ENCODE results near the gene CIBAR2. TPM values are rescaled to one million over a fixed set of nuclear protein-coding genes. Genes with fewer than 3 reads are reported as not detected.

CIBAR2 gene
- total RNA-seq, 2 experiments from 2014 or later: not detected

DNA sequence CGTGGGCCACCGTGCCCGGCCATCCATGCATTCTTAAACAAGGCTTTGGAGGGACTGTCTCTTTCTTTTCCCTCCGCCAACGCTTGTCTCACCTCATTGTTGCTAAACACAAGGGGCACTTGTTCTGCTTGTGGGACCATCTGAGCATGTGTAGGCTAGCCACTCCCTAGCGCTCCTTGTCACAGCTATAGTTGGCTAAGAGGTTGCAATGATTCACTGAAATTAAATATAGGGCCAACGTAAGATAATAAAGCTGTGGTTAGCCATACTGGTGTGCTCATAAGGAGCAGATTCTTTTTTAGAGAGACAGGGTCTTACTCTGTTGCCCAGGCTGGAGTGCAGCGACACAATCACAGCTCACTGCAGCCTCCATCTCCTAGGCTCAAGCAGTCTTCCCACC, 43.5 kb downstream of the CIBAR2 start:
- Mint-ChIP-seq H3K9me3 (no peaks in the 10 kb centered on the region), H3K27me3 (no peaks in the 10 kb centered on the region), H3K36me3 (ENCODE audit: low read depth) (peaks cover 4% of the 10 kb centered on the region), H3K4me3 (no peak overlapping the region), H3K27ac (no peak overlapping the region), H3K4me1 (ENCODE audit: low read depth) (no peaks in the 10 kb centered on the region)
- TF ChIP-seq CTCF (IDR thresholded peaks at IDR 0.05): no peak
- ChIA-PET POLR2A (no interaction called here), CTCF (interaction anchor here (0.7 to 1.1 kb wide), 3 partner anchors 11 to 46 kb away, joined by 3 to 4 read pairs (median 3); no protein-coding TSS in a partner anchor)
- intact Hi-C loops (cut with micrococcal nuclease): no loop called here
- no peak for DNase-seq
- ATAC-seq: no peak

DNA sequence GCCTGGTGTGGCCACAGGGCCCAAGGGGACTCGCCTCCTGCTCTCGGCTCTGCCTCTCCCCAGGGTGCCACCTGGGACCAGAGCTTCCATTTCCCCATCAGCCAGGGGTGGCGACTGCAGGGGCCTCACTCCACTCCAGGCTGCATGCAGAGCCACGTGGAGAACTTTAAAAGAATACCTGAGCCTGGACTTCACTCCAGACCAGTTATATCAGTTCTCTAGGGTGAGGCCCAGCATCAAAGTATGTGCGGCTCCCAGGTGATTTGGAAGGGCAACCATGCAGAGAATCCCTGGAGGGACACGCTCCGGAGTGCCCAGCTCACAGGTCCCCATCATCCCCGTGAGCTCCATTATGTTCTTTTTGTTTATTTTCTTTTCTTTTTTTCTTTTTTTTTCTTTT, 44.8 kb downstream of the CIBAR2 start:
- no peaks in the 10 kb centered on the region for H3K27me3 Mint-ChIP-seq
- peaks cover 4% of the 10 kb centered on the region for H3K36me3 Mint-ChIP-seq (ENCODE audit: low read depth)
- H3K4me3 Mint-ChIP-seq: no peak overlapping the region
- POLR2A ChIA-PET: interaction anchor here (0.9 kb wide), 1 partner anchor 40 kb away, joined by 3 read pairs; the partner anchor contains the start of gene KIAA0513
- no peaks in the 10 kb centered on the region for H3K9me3 Mint-ChIP-seq
- CTCF ChIA-PET: interaction anchor here (1.1 kb wide), 1 partner anchor 47 kb away, joined by 3 read pairs; no protein-coding TSS in a partner anchor
- intact Hi-C loops (cut with micrococcal nuclease): no loop called here
- DNase-seq (no peak), ATAC-seq (no peak)
- H3K4me1 Mint-ChIP-seq (ENCODE audit: low read depth): peaks cover 6% of the 10 kb centered on the region
- no peak for TF ChIP-seq CTCF (IDR thresholded peaks at IDR 0.05)
- no peak overlapping the region for H3K27ac Mint-ChIP-seq

DNA sequence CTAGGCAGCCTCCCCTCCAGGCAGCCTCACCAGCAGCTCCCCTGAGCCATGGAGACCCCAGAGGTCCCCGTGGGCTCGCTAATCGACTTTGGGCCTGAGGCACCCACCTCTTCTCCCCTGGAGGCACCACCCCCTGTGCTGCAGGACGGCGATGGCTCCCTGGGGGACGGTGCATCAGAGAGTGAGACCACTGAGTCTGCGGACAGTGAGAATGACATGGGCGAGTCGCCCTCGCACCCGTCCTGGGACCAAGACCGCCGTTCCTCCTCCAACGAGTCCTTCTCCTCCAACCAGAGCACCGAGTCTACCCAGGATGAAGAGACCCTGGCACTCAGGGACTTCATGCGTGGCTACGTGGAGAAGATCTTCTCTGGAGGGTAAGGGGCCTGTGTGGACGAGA, 45.2 kb downstream of the CIBAR2 start:
- ChIA-PET POLR2A (no interaction called here), CTCF (interaction anchor here (1.1 kb wide), 1 partner anchor 48 kb away, joined by 3 read pairs; no protein-coding TSS in a partner anchor)
- H3K27ac Mint-ChIP-seq: no peak overlapping the region

GRCh38 chr16:85066346-85066885, 45.9 kb downstream of the CIBAR2 start:
- CTCF ChIA-PET: no interaction called here
- Mint-ChIP-seq H3K36me3 (ENCODE audit: low read depth) (peaks cover 4% of the 10 kb centered on the region), H3K27ac (no peak overlapping the region), H3K4me1 (ENCODE audit: low read depth) (peaks cover 16% of the 10 kb centered on the region), H3K27me3 (no peaks in the 10 kb centered on the region), H3K4me3 (no peak overlapping the region), H3K9me3 (no peaks in the 10 kb centered on the region)
- DNase-seq (no peak), ATAC-seq (no peak)
- no peak for TF ChIP-seq CTCF (IDR thresholded peaks at IDR 0.05)
- intact Hi-C loops (cut with micrococcal nuclease): no loop called here
- POLR2A ChIA-PET: no interaction called here

More for the DNA sequence above, 45.2 kb downstream of the CIBAR2 start:
- intact Hi-C loops (cut with micrococcal nuclease): no loop called here
- no peak for DNase-seq
- ATAC-seq: no peak
- no peaks in the 10 kb centered on the region for H3K9me3 Mint-ChIP-seq
- peaks cover 4% of the 10 kb centered on the region for H3K36me3 Mint-ChIP-seq (ENCODE audit: low read depth)
- H3K4me1 Mint-ChIP-seq (ENCODE audit: low read depth): peaks cover 10% of the 10 kb centered on the region
- H3K4me3 Mint-ChIP-seq: no peak overlapping the region
- no peak for TF ChIP-seq CTCF (IDR thresholded peaks at IDR 0.05)
- H3K27me3 Mint-ChIP-seq: no peaks in the 10 kb centered on the region

- no peaks in the 10 kb centered on the region for H3K9me3 Mint-ChIP-seq
- ATAC-seq (no peak), DNase-seq (no peak)
- peaks cover 19% of the 10 kb centered on the region for H3K4me1 Mint-ChIP-seq (ENCODE audit: low read depth)
- H3K27ac Mint-ChIP-seq: no peak overlapping the region
- TF ChIP-seq CTCF (IDR thresholded peaks at IDR 0.05): no peak
- intact Hi-C loops (cut with micrococcal nuclease): no loop called here
- H3K27me3 Mint-ChIP-seq: no peaks in the 10 kb centered on the region
- no peak overlapping the region for H3K4me3 Mint-ChIP-seq
- no peaks in the 10 kb centered on the region for H3K36me3 Mint-ChIP-seq (ENCODE audit: low read depth)
- ChIA-PET CTCF (interaction anchor here (0.7 to 1.6 kb wide), 2 partner anchors 9 to 50 kb away, joined by 3 to 6 read pairs; no protein-coding TSS in a partner anchor), POLR2A (interaction anchor here (0.6 to 0.7 kb wide), 2 partner anchors 11 to 18 kb away, joined by 3 read pairs; no protein-coding TSS in a partner anchor)
Observed at GRCh38 chr16:85065099-85065498, 47.2 kb downstream of the CIBAR2 start.
